GM18505 (cell line): Measurements from ENCODE around the gene NCF2.

ENCODE experiments used
- ATAC-seq: cut with Tn5 transposase; IDR thresholded peaks from one replicate; pipeline ENCODE4 v1.9.1; 2021; ENCODE audit not compliant: unreplicated experiment
- POLR2A ChIP-seq: IDR thresholded peaks from 4 replicates; pipeline ENCODE4 v1.6.1; 2011; ENCODE audit warnings: borderline replicate concordance; ENCODE audit not compliant: insufficient read depth, insufficient read length; ENCODE audit errors: extremely low read depth

NCF2 gene

GRCh38 chr1:183604815-183605214, 14.6 kb upstream of the NCF2 start:
- ATAC-seq: no peak
- no peak for TF ChIP-seq POLR2A

- TF ChIP-seq POLR2A: no peak
- no peak for ATAC-seq
Observed at GRCh38 chr1:183604038-183604808, 14.0 kb upstream of the NCF2 start.

GRCh38 chr1:183602510-183602909, 12.3 kb upstream of the NCF2 start:
- no peak for TF ChIP-seq POLR2A
- ATAC-seq: no peak

- ATAC-seq: no peak
- no peak for TF ChIP-seq POLR2A
Observed at GRCh38 chr1:183600634-183601033, 10.4 kb upstream of the NCF2 start.

GRCh38 chr1:183600136-183600535, 9.9 kb upstream of the NCF2 start:
- TF ChIP-seq POLR2A: no peak
- ATAC-seq: no peak

GRCh38 chr1:183598386-183598785, 8.1 kb upstream of the NCF2 start:
- no peak for TF ChIP-seq POLR2A
- ATAC-seq: no peak

- ATAC-seq: no peak
- no peak for TF ChIP-seq POLR2A
Observed at GRCh38 chr1:183597656-183598347, 7.5 kb upstream of the NCF2 start.

- no peak for ATAC-seq
- TF ChIP-seq POLR2A: no peak
Observed at GRCh38 chr1:183596500-183596899, 6.2 kb upstream of the NCF2 start.

- TF ChIP-seq POLR2A: no peak
- ATAC-seq: no peak
Observed at GRCh38 chr1:183595537-183595936, 5.3 kb upstream of the NCF2 start.

- peak; percentile 49 for ATAC-seq
- TF ChIP-seq POLR2A: no peak
Observed at GRCh38 chr1:183593356-183593755, 3.1 kb upstream of the NCF2 start.

GRCh38 chr1:183592733-183593132, 2.5 kb upstream of the NCF2 start:
- no peak for ATAC-seq
- no peak for TF ChIP-seq POLR2A

GRCh38 chr1:183589874-183590243, 400 bp downstream of the NCF2 start:
- TF ChIP-seq POLR2A: no peak
- peak; percentile 9 for ATAC-seq

GRCh38 chr1:183589384-183589783, 875 bp downstream of the NCF2 start:
- no peak for TF ChIP-seq POLR2A
- ATAC-seq: no peak

- no peak for ATAC-seq
- no peak for TF ChIP-seq POLR2A
Observed at GRCh38 chr1:183588827-183589226, 1.4 kb downstream of the NCF2 start.
